ENCODE results near the gene LMF1.
A peak's percentile ranks its signal among the peaks of the same experiment; 100 is the strongest.

The LMF1 gene

GRCh38 chr16:984736-985636 is 14.2 kb upstream of the LMF1 start:
- DNase-seq, result no peak

- DNase-seq, result no peak
Observed at GRCh38 chr16:984121-984694, 13.4 kb upstream of the LMF1 start.

DNA sequence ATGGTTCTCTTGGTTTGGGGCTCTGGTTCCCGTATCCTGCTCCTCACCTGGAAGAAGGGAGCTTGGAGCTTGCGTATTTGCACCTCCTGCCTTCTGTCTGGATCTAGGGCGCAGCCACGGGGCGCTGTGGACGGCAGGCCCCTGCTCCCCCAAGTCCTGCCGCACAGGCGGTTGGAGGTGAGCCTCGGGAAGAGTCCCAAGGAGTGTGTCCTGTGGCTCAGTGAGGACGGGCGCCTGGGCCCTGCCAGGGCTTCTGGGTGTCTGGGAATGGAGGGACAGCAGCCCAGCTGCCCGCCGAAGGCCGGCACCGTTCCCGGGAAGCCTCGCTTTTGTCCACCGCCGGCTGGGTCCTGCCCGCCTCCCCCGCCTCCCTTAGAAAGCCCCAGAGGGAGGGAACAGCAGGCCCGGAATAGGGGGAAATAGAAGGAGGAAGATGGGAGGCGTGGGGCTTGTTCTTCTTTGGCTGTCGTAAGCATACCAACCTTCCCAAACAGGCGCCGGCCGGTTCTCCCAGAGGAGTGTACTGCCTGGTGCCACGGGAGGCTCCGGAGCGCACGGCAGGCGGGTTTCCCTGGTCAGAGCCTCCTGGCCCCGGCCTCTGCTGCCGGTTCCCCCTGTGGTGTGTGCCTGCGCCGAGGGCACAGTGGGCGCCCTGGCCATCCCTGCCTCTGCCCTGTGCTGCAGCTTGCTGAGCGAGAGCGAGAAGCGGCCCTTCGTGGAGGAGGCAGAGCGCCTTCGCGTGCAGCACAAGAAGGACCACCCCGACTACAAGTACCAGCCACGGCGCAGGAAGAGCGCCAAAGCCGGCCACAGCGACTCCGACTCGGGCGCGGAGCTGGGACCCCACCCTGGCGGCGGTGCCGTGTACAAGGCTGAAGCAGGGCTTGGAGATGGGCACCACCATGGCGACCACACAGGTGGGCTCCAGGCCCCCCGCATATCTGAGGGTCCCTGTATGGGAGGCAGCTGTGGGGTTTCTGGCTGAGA is 12.6 kb upstream of the LMF1 start:
- no peak for DNase-seq

- no peak for DNase-seq
Observed at GRCh38 chr16:982145-983043, 11.6 kb upstream of the LMF1 start.

DNA sequence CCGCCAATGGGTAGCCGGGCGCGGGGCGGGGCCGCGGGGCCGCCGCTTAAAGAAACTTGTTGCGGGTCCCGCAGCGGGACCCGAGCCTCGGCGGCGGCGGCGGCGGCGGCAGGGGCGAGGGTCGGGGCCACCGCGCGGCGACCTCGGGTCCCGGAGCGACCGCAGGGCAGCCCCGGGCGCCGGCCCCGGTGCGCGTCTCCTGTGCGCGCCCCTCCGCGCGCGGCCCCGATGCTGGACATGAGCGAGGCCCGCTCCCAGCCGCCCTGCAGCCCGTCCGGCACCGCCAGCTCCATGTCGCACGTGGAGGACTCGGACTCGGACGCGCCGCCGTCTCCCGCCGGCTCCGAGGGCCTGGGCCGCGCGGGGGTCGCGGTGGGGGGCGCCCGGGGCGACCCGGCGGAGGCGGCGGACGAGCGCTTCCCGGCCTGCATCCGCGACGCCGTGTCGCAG is 10.9 kb upstream of the LMF1 start, which contains the start of gene SOX8:
SOX8 (plus strand) TSS at position 76 of the 450 bp plus-strand sequence; CDS start at position 229, 153 bp downstream.
- no peak for DNase-seq

- no peak for DNase-seq
Observed at GRCh38 chr16:980595-980854, 9.7 kb upstream of the LMF1 start.

DNA sequence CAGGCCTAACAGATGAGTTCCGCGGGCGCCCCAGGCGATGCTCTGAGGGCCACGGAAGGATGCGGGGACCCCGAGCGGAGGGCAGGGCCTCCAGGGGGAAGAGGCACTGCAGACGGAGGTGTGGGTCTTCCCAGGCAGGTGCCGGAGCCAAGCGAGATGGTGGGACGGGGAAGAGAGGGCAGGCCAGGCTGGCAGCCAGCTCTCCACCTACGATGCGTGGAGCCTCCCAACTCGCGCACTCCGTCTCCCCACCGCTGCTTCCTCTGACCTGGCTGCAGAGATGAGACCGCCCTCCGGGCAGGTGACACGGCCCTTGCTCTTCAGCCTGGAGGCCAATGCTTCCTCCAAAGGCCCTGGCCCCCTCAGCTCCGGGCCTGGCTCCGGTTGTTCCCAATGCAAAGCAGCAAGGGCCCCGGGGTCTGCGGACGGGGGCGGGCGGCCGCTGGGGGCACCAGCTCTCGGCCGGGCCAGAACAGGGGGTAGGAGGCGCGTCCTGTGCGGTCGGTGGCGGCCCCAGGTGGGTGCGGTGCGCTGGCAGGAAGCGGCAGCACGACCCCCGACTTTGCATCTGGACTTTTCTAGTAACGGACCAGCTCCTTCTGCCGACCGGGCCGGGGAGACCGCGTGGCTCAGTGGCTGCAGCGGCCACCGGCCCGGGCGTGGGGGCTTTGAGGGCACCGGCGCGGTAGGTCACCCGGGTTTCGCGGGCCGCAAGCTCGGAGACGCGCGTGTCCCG is 9.2 kb upstream of the LMF1 start:
- no peak for DNase-seq

DNA sequence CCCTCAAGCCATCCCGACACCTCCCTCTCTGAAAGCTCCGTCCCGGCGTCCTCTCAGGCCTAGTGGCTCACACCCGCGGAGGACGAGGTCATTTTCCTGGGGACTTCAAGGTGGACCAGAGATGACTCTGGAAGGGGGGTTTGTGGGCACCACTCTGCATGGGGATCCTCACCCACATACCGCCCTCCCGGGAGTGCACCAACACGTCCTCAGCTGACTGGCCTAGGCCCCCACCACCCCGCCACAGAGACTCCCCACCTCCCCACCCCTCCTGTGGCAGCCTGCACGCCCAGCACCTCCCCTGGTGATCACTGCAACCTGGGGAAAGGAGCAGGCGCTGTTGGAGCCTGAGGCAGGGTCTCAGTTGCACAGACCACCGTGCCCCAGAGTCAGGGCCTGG is 8.4 kb upstream of the LMF1 start:
- no peak for DNase-seq

GRCh38 chr16:978403-978802 is 7.6 kb upstream of the LMF1 start:
- no peak for DNase-seq

DNA sequence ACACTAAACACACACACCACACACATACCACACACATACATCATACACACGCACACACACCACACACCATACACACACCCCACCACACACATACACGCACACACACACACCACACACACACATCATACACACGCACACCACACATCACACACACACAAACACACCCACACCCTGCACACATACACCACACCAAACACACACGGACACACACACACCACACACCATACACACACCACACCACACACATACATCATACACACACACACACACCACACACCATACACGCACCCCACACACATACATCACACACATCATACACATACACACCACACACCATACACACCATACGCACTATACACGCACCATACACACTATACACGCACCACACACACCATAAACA is 7.1 kb upstream of the LMF1 start:
- no peak for DNase-seq

DNA sequence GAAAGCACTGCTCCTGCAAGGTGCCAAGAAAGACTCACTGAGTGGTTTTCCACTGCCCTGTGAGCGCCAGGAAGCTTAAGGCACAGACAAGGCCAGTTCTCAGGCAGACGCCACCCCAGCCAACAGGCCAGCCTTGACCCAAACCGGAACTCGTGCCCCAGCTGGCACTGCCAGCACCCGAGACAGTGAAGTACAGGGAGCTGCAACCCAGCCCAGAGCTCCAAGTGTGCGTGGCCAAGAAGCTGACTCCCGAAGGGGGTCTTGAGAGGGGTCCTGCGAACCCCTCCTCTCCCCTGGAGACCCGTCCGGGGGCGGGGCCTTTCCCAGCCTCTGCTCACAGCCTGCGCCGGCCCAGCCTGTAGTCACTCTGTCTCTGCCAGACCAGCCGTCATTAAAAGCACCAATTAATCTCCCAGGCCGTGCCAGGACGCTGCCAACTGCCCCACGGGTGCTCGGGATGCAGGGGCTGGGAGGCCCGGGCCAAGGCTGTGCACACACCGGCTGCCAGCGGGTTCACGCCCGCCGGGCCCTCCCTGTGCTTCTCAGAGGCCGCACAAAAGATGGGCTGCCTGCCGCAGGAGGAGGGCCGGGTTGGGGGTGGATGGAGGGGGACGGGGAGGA is 6.4 kb upstream of the LMF1 start:
- peak; percentile 80 for DNase-seq

DNA sequence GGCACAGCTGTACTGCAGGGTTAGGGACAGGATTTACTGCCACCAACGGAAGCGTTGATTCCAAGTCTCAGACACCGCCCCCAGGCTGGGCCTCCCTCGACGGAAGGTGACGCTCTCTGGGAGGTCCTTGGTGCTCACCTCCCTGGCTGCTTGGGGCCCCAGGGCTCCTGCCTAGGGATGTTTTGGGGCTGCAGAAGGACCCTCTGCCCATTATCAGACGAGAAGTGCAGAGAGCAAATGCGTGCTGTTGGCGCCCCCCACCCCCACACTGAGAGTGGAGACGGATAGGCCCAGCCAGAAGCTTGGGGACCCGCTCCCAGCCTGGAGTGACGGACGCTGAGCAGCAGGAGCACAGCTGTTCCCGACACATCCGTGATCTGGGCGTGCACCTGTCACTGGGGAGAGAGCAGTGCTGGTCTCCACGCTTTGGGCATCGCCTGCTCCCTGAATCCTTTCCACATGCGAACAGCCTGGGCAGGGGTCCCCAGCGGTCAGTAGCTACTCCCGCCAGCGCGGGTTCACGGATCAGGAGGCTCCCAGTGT is 5.7 kb upstream of the LMF1 start:
- no peak for DNase-seq

GRCh38 chr16:975291-975690 is 4.5 kb upstream of the LMF1 start:
- DNase-seq, result no peak

DNA sequence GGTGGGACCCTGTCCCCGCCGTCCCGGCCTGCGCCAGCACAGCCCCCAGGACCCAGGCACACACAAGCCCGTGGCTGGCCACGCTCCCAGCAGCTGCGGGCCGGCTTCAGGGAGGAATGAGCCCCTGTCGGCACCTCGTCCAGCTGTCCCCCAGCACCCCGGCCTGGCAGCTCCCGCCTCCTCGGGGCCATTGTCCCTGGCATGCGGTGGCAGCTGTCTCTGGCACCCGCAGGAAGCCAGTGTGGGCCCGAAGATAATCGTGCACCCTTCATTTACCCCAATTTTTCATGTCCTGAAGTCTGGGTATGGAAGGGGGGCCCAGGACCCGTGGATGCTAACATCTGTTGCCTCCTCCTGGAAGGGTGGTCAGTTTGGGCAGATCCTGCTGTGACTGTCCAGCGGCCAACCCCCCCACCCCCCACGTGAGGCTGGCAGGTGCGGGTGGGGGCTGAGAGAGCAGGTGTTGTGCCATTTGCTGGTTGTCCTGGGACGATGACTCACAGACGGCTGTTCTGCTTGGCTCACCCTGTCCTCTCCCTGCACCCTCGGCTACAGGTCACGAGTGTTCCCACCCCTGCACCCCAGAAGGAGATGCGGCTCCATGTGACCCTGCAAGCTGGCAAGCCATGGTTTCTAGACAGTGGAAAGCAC is 4.0 kb upstream of the LMF1 start:
- DNase-seq, result peak; percentile 77

DNA sequence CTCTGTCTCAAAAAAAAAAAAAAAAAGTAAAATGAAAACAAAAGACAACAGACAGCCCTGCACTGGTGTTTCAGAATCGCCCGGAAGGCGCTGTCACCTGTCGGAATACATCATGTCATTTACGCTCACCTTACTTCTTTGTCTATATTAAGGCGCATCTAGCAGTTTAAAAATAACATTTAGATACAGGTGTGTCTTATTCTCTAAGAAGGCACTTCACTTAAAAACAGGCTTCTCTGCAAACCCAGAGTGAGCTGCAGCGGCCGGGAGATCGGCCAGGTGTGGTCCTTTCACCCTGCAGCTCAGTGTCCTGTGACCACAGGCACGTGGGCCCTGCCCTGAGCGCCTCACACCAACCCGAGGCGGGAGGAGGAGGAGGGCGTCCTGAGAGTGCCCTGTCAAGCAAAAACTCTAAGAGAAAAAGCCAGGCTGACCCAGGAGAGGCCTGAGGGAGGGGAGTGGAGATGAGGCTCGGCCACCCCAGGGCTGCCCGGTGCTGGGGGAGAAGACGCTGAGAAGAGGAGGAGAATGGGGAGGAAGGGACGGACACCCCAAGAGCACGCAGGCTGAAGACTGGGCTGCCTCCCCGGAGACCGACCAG is 3.3 kb upstream of the LMF1 start:
- DNase-seq, result no peak

DNA sequence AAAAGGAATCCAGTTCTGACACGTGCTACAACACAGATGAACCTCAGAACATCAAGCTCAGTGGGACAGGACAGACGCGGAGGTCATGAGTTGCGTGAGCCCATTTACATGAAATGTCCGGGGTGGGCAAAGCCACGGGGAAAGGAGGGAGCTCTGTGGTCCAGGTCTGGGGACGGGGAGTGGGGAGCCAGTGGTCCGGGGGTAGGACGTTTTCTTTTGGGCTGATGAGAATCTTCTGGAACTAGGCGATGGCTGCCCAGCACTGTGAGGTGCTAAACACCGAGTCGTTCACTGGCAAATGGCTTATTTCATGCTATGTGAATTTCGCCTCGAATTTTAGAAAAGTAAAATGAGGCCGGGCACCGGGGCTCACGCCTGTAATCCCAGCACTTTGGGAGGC is 2.6 kb upstream of the LMF1 start:
- no peak for DNase-seq

DNA sequence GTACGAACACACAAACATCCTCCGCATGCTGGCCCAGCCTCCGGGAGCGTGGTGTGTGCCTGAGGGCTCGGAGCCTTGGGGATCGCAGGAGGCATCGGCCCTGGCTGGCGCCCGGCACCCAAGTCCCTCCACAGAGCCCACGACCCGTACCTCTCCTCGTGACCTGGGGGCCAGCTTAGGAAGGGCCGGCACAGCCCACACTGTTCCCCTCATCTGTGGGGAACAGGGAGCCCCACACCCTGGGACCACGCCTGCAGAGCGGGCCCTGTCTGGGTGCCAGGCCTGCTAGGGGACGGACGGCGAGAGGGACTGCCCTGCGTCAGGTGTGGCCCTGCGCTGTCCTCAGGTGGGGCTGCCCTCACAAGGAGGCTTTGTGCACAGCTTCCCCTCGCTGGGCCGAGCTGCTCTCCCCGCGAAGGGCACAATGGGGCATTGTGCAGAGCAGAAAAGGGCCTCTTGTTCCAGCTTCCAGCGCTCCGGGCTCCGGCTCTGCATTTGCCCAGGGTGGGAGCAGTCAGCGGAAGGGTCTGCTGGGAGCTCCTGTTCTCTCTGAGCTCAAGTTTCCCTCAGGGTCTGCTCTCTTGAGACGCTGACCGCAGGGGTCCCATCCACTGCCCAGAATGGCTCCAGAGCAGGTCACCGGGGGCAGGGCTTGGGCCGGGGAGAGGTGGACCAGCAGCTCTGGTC is 1.7 kb upstream of the LMF1 start:
- no peak for DNase-seq

GRCh38 chr16:971981-972315 is 1.2 kb upstream of the LMF1 start:
- no peak for DNase-seq

DNA sequence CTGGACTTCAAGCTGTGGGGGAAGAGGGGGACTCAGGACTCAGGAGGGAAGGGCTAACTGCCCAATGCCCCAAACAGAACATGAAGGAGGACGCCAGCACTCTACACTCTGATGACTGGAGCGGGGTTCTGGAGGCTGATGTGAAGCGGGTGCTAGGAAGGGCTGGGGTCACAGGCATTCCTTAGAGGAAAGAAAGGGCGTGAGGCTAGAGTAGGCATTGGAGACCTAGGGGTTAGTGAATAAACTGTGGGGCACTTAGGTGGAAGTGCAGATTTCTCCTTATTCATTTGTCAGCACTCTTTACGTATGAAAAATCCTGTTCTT is 760 bp upstream of the LMF1 start:
- DNase-seq, result no peak

DNA sequence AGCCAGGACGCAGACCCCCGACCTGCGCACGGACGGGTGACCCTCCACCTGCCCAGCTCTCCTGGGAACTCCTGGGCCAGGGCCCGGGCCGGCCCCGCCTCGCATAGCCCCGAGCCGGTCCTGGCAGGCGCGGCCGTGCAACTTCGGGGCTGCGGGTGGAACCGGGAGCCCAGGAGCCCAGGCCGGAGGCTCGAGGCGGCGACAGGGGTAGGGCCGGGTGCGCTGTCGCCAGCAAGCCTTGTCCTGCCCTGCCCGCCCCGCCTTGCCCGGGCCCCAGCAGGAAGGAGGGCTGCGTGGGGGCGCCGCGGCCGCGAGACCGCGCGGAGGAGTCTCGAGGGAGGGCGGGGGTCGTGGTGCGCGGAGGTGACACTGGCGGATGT is 408 bp downstream of the LMF1 start:
- no peak for DNase-seq

All from right forelimb (tissue), 1 donor.